OCI-LY7 (cell line): ENCODE measurements around the gene TNFSF15. TPM values are rescaled to one million over a fixed set of nuclear protein-coding genes. Genes with fewer than 3 reads are reported as not detected.

Experiments
- BruUV-seq: library from RNA; stranded (reverse); fragments of 400-500 nt; replicated peaks from 2 replicates; lab custom pipeline; 2021; lab: Mats Ljungman, UMichigan
- CTCF ChIA-PET: fragments of 300-600 bp; sonication (Branson Sonifier 250); formaldehyde crosslinking; loops from one replicate; lab custom pipeline; 2022; ENCODE audit warnings: antibody characterized with exemption; ENCODE audit not compliant: unreplicated experiment; lab: Charles Lee
- POLR2A ChIA-PET: fragments of 300-600 bp; sonication (Branson Sonifier 250); formaldehyde crosslinking; loops from one replicate; lab custom pipeline; 2022; ENCODE audit warnings: antibody characterized with exemption; lab: Charles Lee
- DNase-seq: peaks from one replicate; pipeline ENCODE4 v3.0.0-alpha.2; 2015; ENCODE audit warnings: low spot score
- H2AFZ ChIP-seq: fragments of 200-600 bp; sonication (generic), shearing (Covaris generic); 2 replicates; pipeline ENCODE4 v1.6.1; 2014; ENCODE audit warnings: mild to moderate bottlenecking, antibody characterized with exemption, low read length, moderate library complexity
- H3K27ac ChIP-seq: fragments of 200-600 bp; sonication (generic); 2 replicates; pipeline ENCODE4 v1.5.1; 2014; ENCODE audit warnings: mixed run types, low read depth, mild to moderate bottlenecking, moderate library complexity, low read length, inconsistent platforms; ENCODE audit not compliant: poor library complexity, severe bottlenecking
- H3K36me3 ChIP-seq: fragments of 200-600 bp; sonication (generic); 2 replicates; pipeline ENCODE4 v1.6.1; 2014; ENCODE audit warnings: mild to moderate bottlenecking, antibody characterized with exemption, low read length, moderate library complexity, mixed read lengths; ENCODE audit not compliant: insufficient read depth
- H3K4me1 ChIP-seq: fragments of 200-600 bp; sonication (generic); 2 replicates; pipeline ENCODE4 v1.5.1; 2014; ENCODE audit warnings: mild to moderate bottlenecking, low read length; ENCODE audit not compliant: insufficient read depth, poor library complexity, severe bottlenecking
- H3K4me2 ChIP-seq: fragments of 200-600 bp; sonication (generic); 2 replicates; pipeline ENCODE4 v1.6.1; 2014; ENCODE audit warnings: mild to moderate bottlenecking, low read length
- H3K4me3 ChIP-seq: fragments of 200-600 bp; sonication (generic); 2 replicates; pipeline ENCODE4 v1.5.1; 2014; ENCODE audit warnings: mild to moderate bottlenecking, low read depth, low read length; ENCODE audit not compliant: poor library complexity, severe bottlenecking
- H3K79me2 ChIP-seq: fragments of 200-600 bp; sonication (generic); 2 replicates; pipeline ENCODE4 v1.6.1; 2016; ENCODE audit warnings: low read depth, mild to moderate bottlenecking, low read length, moderate library complexity, mixed read lengths; ENCODE audit not compliant: insufficient read depth
- H3K9me2 ChIP-seq: fragments of 200-600 bp; sonication (generic); 2 replicates; pipeline ENCODE4 v1.6.1; 2016; ENCODE audit warnings: mild to moderate bottlenecking, low read length, mixed read lengths; ENCODE audit not compliant: insufficient read depth
- H3K9me3 ChIP-seq: fragments of 200-600 bp; sonication (generic); 2 replicates; pipeline ENCODE4 v1.6.1; 2014; ENCODE audit warnings: mild to moderate bottlenecking, mixed run types, low read length, mixed read lengths
- H4K20me1 ChIP-seq: fragments of 200-600 bp; sonication (generic); 2 replicates; pipeline ENCODE4 v1.6.1; 2014; ENCODE audit warnings: mild to moderate bottlenecking, antibody characterized with exemption, low read length, moderate library complexity, mixed read lengths; ENCODE audit not compliant: insufficient read depth
- CTCF ChIP-seq: fragments of 200-600 bp; sonication (generic); conservative IDR thresholded peaks from 2 replicates; pipeline ENCODE4 v1.5.1; 2014; ENCODE audit warnings: mild to moderate bottlenecking, antibody characterized with exemption, low read length, moderate library complexity, mixed read lengths
- EZH2phosphoT487 ChIP-seq: fragments of 200-600 bp; sonication (generic); IDR thresholded peaks from 2 replicates; pipeline ENCODE4 v1.6.1; 2018; ENCODE audit warnings: low read depth, borderline replicate concordance, mild to moderate bottlenecking, mixed run types, antibody characterized with exemption, low read length, moderate library complexity, mixed read lengths
- intact Hi-C: fragments of 100-400 bp; cut with micrococcal nuclease; formaldehyde crosslinking; loops from one replicate; pipeline ENCODE4 v1.10.0; 2022; ENCODE audit not compliant: unreplicated experiment
- total RNA-seq, 2 experiments: library from RNA; depleted of rRNA in 1 of 2; stranded (reverse); fragments of >200 nt in 1 of 2; shearing (Covaris generic) in 1 of 2; gene quantifications; 2 replicates each; pipeline ENCODE4 v1.2.3, GENCODE V29; 2014 to 2022

The TNFSF15 gene
- total RNA-seq, 2 experiments from 2014 or later = 0.23 TPM; not detected in 1

DNA sequence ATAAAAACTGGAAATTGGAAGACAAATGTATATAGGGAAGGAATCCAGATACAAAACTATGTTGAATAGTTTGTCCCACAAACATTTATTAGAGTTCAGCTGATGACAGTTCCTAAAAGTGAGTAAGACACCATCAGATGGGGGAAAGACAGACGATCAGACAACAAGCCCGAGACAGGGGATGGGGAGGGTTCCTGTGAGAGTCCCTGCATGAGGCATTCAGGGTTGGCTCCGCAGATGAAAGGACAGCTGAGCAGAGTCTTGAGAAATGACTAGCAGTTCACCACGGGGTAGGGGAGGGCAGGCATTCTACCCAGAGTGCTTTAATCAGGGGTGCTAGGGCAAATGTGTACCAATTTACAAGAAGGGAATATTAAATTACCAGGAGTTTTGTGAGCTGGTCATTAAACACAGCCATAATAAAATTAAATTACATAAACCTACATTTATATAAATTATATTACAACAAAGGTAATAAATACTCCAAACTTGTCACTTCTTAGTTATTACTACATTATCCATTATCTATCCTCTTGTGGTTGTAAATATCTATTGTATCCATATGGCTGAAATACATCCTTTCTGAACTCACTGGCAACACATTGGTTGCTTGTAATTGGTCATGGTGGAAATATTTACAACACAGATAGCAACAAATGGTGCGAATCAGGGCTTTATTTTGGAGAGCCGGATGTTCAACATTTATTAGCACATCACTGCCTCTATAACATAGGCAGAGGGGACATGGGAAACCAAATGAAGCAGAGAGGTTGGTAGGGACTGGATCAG lies 27.8 kb downstream of the TNFSF15 start:
- Histone ChIP-seq H3K27ac (no peak overlapping the region), H4K20me1 (no peaks in the 10 kb centered on the region), H3K4me3 (no peak overlapping the region), H3K4me2 (no peak overlapping the region), H3K4me1 (peaks cover 13% of the 10 kb centered on the region), H3K9me3 (no peaks in the 10 kb centered on the region), H3K36me3 (no peaks in the 10 kb centered on the region), H3K79me2 (no peaks in the 10 kb centered on the region), H3K9me2 (no peaks in the 10 kb centered on the region), H2AFZ (no peak overlapping the region)
- CTCF ChIA-PET = no interaction called here
- TF ChIP-seq EZH2phosphoT487 (no peak), CTCF (no peak)
- intact Hi-C loops = no loop called here
- BruUV-seq = no TSS peak
- POLR2A ChIA-PET = interaction anchor here (0.6 kb wide), 1 partner anchor 14 kb away, joined by 3 read pairs; no protein-coding TSS in a partner anchor
- DNase-seq = no peak

GRCh38 chr9:114776683-114777399 lies 29.0 kb downstream of the TNFSF15 start:
- CTCF ChIA-PET = no interaction called here
- no peak for DNase-seq
- intact Hi-C loops = no loop called here
- Histone ChIP-seq H3K36me3 (no peaks in the 10 kb centered on the region), H3K4me2 (no peak overlapping the region), H3K4me3 (no peak overlapping the region), H3K9me2 (no peaks in the 10 kb centered on the region), H3K27ac (no peak overlapping the region), H3K9me3 (no peaks in the 10 kb centered on the region), H3K79me2 (no peaks in the 10 kb centered on the region), H3K4me1 (peaks cover 13% of the 10 kb centered on the region), H2AFZ (no peak overlapping the region), H4K20me1 (no peaks in the 10 kb centered on the region)
- TF ChIP-seq CTCF (no peak), EZH2phosphoT487 (no peak)
- POLR2A ChIA-PET = interaction anchor here (1.0 to 1.5 kb wide), 2 partner anchors 17 to 19 kb away, joined by 3 to 4 read pairs; no protein-coding TSS in a partner anchor
- no TSS peak for BruUV-seq
